GM12801 (cell line): ENCODE data around the gene CAPN5.

Experiments
- CTCF ChIP-seq: IDR thresholded peaks from one replicate; pipeline ENCODE4 v1.5.1; 2011; ENCODE audit warnings: control low read depth; ENCODE audit not compliant: insufficient read length; ENCODE audit errors: extremely low read depth

Gene CAPN5

DNA sequence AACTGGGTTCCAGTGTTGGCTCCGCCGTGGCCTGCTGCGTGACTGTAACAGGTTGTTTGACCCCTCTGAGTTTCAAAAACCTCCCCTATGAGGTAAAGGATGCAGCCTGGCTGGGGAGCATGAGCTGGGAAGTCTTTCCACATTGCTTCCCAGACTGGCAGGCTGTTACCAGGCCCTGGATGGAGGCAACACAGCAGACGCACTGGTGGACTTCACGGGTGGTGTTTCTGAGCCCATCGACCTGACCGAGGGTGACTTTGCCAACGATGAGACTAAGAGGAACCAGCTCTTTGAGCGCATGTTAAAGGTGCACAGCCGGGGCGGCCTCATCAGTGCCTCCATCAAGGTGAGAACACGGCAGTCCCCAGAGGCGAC is 47.3 kb downstream of the CAPN5 start:
- TF ChIP-seq CTCF, result no peak

GRCh38 chr11:77115181-77115611 is 48.4 kb downstream of the CAPN5 start:
- TF ChIP-seq CTCF, result no peak

DNA sequence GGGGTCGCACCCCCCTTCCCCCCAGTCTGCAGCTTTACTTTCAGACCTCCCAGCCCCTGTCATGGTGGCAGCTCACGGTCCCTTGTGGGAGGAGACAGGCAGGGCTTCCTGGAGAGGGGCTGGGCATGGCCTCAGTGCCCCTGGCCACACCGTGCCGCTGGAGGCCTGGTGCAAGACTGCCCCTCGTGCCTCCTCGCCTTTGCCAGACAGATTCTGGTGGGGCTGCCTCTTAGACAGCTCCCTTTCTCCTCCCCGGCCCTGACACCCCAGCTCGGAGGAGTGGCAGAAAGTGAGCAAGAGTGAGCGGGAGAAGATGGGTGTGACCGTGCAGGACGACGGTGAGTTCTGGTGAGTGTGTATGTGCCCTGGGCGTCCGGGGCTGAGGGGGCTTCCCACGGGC is 49.2 kb downstream of the CAPN5 start:
- no peak for TF ChIP-seq CTCF

DNA sequence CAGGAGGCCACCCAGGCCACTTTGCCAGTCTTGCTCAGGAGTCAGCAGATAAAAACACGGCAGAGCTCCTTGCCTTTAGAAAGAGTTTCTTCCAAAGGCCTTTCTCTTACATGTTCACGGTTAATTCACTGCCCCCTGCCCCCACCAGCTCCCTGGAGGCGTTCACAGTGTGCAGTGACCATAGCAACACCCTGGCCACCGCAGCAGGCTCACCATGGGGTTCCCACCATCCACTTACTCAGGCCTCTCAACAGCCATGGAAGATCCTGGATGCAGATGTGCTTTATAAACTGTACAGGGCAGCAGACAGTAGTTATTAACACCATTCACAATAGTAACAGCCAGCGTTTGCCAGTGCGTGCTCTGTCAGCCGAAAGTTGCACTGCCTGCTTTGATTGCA is 50.7 kb downstream of the CAPN5 start:
- no peak for TF ChIP-seq CTCF

GRCh38 chr11:77118086-77118485 is 51.3 kb downstream of the CAPN5 start:
- no peak for TF ChIP-seq CTCF

GRCh38 chr11:77118971-77119370 is 52.2 kb downstream of the CAPN5 start:
- TF ChIP-seq CTCF, result no peak

DNA sequence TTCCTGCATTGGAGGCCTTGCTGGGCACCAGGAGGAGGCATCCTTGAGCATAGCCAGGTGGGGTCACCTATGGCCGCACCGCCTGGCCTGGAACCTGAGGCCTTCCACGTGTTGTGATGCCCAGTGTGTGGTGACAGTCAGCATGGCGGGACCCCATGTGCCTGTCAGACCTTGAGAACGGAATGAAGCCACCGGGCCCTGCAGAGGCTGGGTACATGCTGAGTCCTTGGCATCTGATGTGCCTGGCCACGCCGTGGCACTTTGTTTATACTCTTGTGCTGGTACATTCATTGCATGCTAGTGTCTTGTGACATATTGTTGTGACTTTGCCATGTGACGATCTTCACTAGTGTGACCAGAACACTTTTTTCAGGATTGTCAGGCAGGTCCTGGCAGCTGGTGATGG is 52.8 kb downstream of the CAPN5 start:
- no peak for TF ChIP-seq CTCF

DNA sequence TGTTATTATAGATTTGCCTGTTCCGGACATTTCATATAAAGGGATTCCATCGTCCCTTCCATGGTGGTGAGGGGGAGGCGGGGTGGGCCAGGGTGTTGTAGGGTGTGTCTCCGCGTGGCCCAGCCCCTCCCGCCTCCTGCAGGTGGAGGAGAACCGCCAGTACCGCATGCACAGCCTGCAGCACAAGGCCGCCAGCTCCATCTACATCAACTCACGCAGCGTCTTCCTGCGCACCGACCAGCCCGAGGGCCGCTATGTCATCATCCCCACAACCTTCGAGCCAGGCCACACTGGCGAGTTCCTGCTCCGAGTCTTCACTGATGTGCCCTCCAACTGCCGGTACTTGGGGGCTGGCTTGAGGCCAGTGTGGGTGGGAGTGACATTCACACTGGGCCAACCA is 53.8 kb downstream of the CAPN5 start:
- no peak for TF ChIP-seq CTCF
